Right lobe of liver (tissue), 6 donors: Measurements from ENCODE around the gene SRSF9. TPM values are rescaled to one million over a fixed set of nuclear protein-coding genes. Genes with fewer than 3 reads are reported as not detected.
"Not testable (repeated sequence)": the region's sequence is repeated elsewhere in the genome, so short reads cannot be mapped to it uniquely, and the experiment has no call there.

ENCODE experiments used
- ATAC-seq, 4 donors: fragments of 200-7000 bp; cut with Tn5 transposase; one replicate each; pipeline ENCODE4 v1.9.1; 2020; ENCODE audit warnings: mild to moderate bottlenecking in 4 of 4, moderate library complexity in 4 of 4
- DNase-seq, 3 donors: peaks; one replicate each; pipeline ENCODE4 v3.0.0-alpha.2; 2020
- H3K27ac ChIP-seq, 3 donors: fragments of 200-600 bp; one replicate each; pipeline ENCODE4 v1.8.0; 2022
- H3K27me3 ChIP-seq, 2 donors: fragments of 200-600 bp; one replicate each; pipeline ENCODE4 v1.8.0; 2022
- H3K36me3 ChIP-seq, 4 donors: fragments of 200-600 bp; sonication (generic) in 1 of 4; one replicate each; pipeline versions ENCODE4 v1.5.1 to v1.8.0; 2017 to 2022; ENCODE audit warnings: control low read depth in 1 of 4
- H3K4me1 ChIP-seq, 4 donors: fragments of 200-600 bp; sonication (generic) in 1 of 4; one replicate each; pipeline versions ENCODE4 v1.5.1 to v1.8.0; 2017 to 2022; ENCODE audit warnings: control low read depth in 1 of 4
- H3K4me3 ChIP-seq, 3 donors: fragments of 200-600 bp; one replicate each; pipeline ENCODE4 v1.8.0; 2022
- H3K9me3 ChIP-seq, 4 donors: fragments of 200-600 bp; sonication (generic) in 1 of 4; one replicate each; pipeline versions ENCODE4 v1.5.1 to v1.8.0; 2017 to 2022; ENCODE audit warnings: control low read depth in 1 of 4
- CTCF ChIP-seq, 4 donors: fragments of 200-600 bp in 3 of 4; fragments of 450-650 bp in 1 of 4; IDR thresholded peaks; one replicate each; pipeline versions ENCODE4 v1.5.1 to v1.8.0; 2016 to 2022; ENCODE audit warnings: antibody characterized with exemption in 4 of 4, mild to moderate bottlenecking in 2 of 4
- POLR2A ChIP-seq: fragments of 450-650 bp; IDR thresholded peaks from one replicate; pipeline ENCODE4 v1.6.1; 2017; ENCODE audit warnings: antibody characterized with exemption, mild to moderate bottlenecking
- WGBS: methylation state at CpG from one replicate; pipeline ENCODE4 v1.1.6; 2018; ENCODE audit warnings: low coverage, low lambda C conversion rate; ENCODE audit not compliant: insufficient coverage; ENCODE audit errors: missing lambda C conversion rate; 5-methylcytosine and 5-hydroxymethylcytosine counted together
- intact Hi-C, 2 donors: fragments of 100-400 bp; cut with DNase I; formaldehyde crosslinking; loops; one replicate each; pipeline versions ENCODE4 v1.11.2 to v1.14.1; 2022
- total RNA-seq, 6 experiments: library from RNA; depleted of rRNA in 2 of 6; stranded (reverse); fragments of >200 nt in 2 of 6; fragmentation: NEBNext Ultra II Directional in 3 of 6; extraction: Animal tissue kit (Norgen Biotek cat#: 25700) in 3 of 6; gene quantifications; one replicate each; pipeline versions ENCODE4 v1.1.0 to v1.2.4, GENCODE V29; 2016 to 2023
- donor health status: DM: no; HTN: yes; CAD: no.
- donor health status: DM: no; HTN: no; CAD: no.
- donor health status: DM: no; HTN: no; CAD: no.
- donor health status: DM: no; HTN: yes; CAD: no.
- donor health status: DM: no; HTN: yes; CAD: no.

The SRSF9 gene
- total RNA-seq, 6 experiments from 2014 or later: 36.4 to 63.3 (median 60.2) TPM

- Histone ChIP-seq H3K27ac (no peak overlapping the region), H3K4me3 (no peak overlapping the region), H3K36me3 (no peaks in the 10 kb centered on the region), H3K27me3 (no peaks in the 10 kb centered on the region), H3K4me1 (peaks cover 0 to 6% (median under 1%) of the 10 kb centered on the region in 4 donors), H3K9me3 (no peaks in the 10 kb centered on the region)
- 98% methylated on average over 5 of the region's 5 CpGs for WGBS
- DNase-seq: no peak
- no peak for ATAC-seq
- TF ChIP-seq CTCF (IDR thresholded peaks at IDR 0.05) (no peak), POLR2A (no peak)
- intact Hi-C loops: no loop called here
Measured at GRCh38 chr12:120490325-120490724, 20.8 kb upstream of the SRSF9 start.

GRCh38 chr12:120489018-120489417 is 19.5 kb upstream of the SRSF9 start:
- Histone ChIP-seq H3K27me3 (no peaks in the 10 kb centered on the region), H3K4me3 (no peak overlapping the region), H3K36me3 (no peaks in the 10 kb centered on the region), H3K27ac (no peak overlapping the region), H3K9me3 (no peaks in the 10 kb centered on the region), H3K4me1 (no peaks in the 10 kb centered on the region)
- TF ChIP-seq POLR2A (no peak), CTCF (IDR thresholded peaks at IDR 0.05) (no peak)
- intact Hi-C loops: no loop called here
- no peak for ATAC-seq
- 100% methylated on average over 2 of the region's 4 CpGs for WGBS
- no peak for DNase-seq

GRCh38 chr12:120488057-120488640 is 18.6 kb upstream of the SRSF9 start:
- H3K27ac ChIP-seq: no peak overlapping the region
- no peak for DNase-seq
- H3K36me3 ChIP-seq: no peaks in the 10 kb centered on the region
- intact Hi-C loops: no loop called here
- WGBS: 71% methylated on average over 5 of the region's 5 CpGs
- H3K27me3 ChIP-seq: no peaks in the 10 kb centered on the region
- no peak overlapping the region for H3K4me3 ChIP-seq
- H3K9me3 ChIP-seq: no peaks in the 10 kb centered on the region
- TF ChIP-seq CTCF (IDR thresholded peaks at IDR 0.05): no peak
- TF ChIP-seq POLR2A: no peak
- H3K4me1 ChIP-seq: no peaks in the 10 kb centered on the region
- ATAC-seq: no peak

- WGBS: 87% methylated on average over 6 of the region's 7 CpGs
- H3K4me1 ChIP-seq, H3K27ac ChIP-seq, H3K36me3 ChIP-seq, intact Hi-C loops, DNase-seq, ATAC-seq, H3K27me3 ChIP-seq, H3K9me3 ChIP-seq, H3K4me3 ChIP-seq: not testable (repeated sequence)
Measured at GRCh38 chr12:120487552-120487951, 18.0 kb upstream of the SRSF9 start.

- H3K27ac ChIP-seq: no peak overlapping the region
- TF ChIP-seq POLR2A (no peak), CTCF (IDR thresholded peaks at IDR 0.05) (no peak)
- WGBS: 83% methylated on average over 7 of the region's 7 CpGs
- no peak for DNase-seq
- H3K4me3 ChIP-seq: no peak overlapping the region
- ATAC-seq: no peak
- H3K9me3 ChIP-seq: no peaks in the 10 kb centered on the region
- H3K4me1 ChIP-seq: no peaks in the 10 kb centered on the region
- no peaks in the 10 kb centered on the region for H3K27me3 ChIP-seq
- H3K36me3 ChIP-seq: no peaks in the 10 kb centered on the region
- intact Hi-C loops: no loop called here
Measured at GRCh38 chr12:120485961-120486881, 16.7 kb upstream of the SRSF9 start.
